HG03108 (cell line): Measurements from ENCODE around the gene CPLANE2.
"Not testable (repeated sequence)": the region's sequence is repeated elsewhere in the genome, so short reads cannot be mapped to it uniquely, and the experiment has no call there.

Source experiments
- ATAC-seq: cut with Tn5 transposase; IDR thresholded peaks from one replicate; pipeline ENCODE4 v1.9.1; 2021; ENCODE audit warnings: moderate library complexity; ENCODE audit not compliant: unreplicated experiment

Gene CPLANE2

GRCh38 chr1:16210581-16210980 is 26.4 kb downstream of the CPLANE2 start:
- ATAC-seq, result no peak

GRCh38 chr1:16209847-16210407 is 27.1 kb downstream of the CPLANE2 start:
- no peak for ATAC-seq

- no peak for ATAC-seq
These were observed 27.7 kb downstream of the CPLANE2 start for GRCh38 chr1:16209132-16209846.

- no peak for ATAC-seq
These were observed 28.6 kb downstream of the CPLANE2 start for GRCh38 chr1:16208270-16208987.

GRCh38 chr1:16207318-16208269 is 29.4 kb downstream of the CPLANE2 start:
- no peak for ATAC-seq

- peak; percentile 73 for ATAC-seq
These were observed 30.3 kb downstream of the CPLANE2 start for GRCh38 chr1:16206547-16207317.

GRCh38 chr1:16205891-16206546 is 31.0 kb downstream of the CPLANE2 start:
- no peak for ATAC-seq

- no peak for ATAC-seq
These were observed 31.7 kb downstream of the CPLANE2 start for GRCh38 chr1:16205334-16205671.

- no peak for ATAC-seq
These were observed 32.2 kb downstream of the CPLANE2 start for GRCh38 chr1:16204634-16205333.

- no peak for ATAC-seq
These were observed 32.8 kb downstream of the CPLANE2 start for GRCh38 chr1:16204216-16204615.

GRCh38 chr1:16203550-16203949 is 33.4 kb downstream of the CPLANE2 start:
- no peak for ATAC-seq

- ATAC-seq, result no peak
These were observed 34.4 kb downstream of the CPLANE2 start for GRCh38 chr1:16202281-16203210.

- ATAC-seq, result no peak
These were observed 37.3 kb downstream of the CPLANE2 start for GRCh38 chr1:16199700-16200099.

GRCh38 chr1:16199157-16199501 is 37.9 kb downstream of the CPLANE2 start:
- ATAC-seq, result no peak

GRCh38 chr1:16198444-16199156 is 38.4 kb downstream of the CPLANE2 start:
- ATAC-seq, result no peak

- ATAC-seq, result no peak
These were observed 40.1 kb downstream of the CPLANE2 start for GRCh38 chr1:16196874-16197273.

- ATAC-seq, result not testable (repeated sequence)
These were observed 40.8 kb downstream of the CPLANE2 start for GRCh38 chr1:16196139-16196538.

GRCh38 chr1:16195518-16195905 is 41.5 kb downstream of the CPLANE2 start:
- ATAC-seq, result no peak
